T-helper 2 cell treated with Interferon-gamma antibody and Interleukin-4, amounts not matched to agents 5 μg/mL and 100 μg/mL, for 36 hours (primary cell): Measurements from ENCODE around the gene ZEB2.
A peak's percentile ranks its signal among the peaks of the same experiment; 100 is the strongest.

ENCODE experiments used
- DNase-seq: peaks from one replicate; pipeline ENCODE4 v3.0.0; 2021; ENCODE audit warnings: low spot score
- H3K27ac Mint-ChIP-seq: one replicate; pipeline ENCODE4 v1.8.0; 2021; ENCODE audit warnings: mild to moderate bottlenecking, mixed read lengths
- H3K27me3 Mint-ChIP-seq: one replicate; pipeline ENCODE4 v1.8.0; 2021; ENCODE audit warnings: low read depth, mixed read lengths
- H3K36me3 Mint-ChIP-seq: one replicate; pipeline ENCODE4 v1.8.0; 2021; ENCODE audit warnings: low read depth, mixed read lengths
- H3K4me1 Mint-ChIP-seq: one replicate; pipeline ENCODE4 v1.8.0; 2021; ENCODE audit warnings: low read depth, mixed read lengths
- H3K4me3 Mint-ChIP-seq: one replicate; pipeline ENCODE4 v1.8.0; 2022; ENCODE audit warnings: mild to moderate bottlenecking, moderate library complexity, mixed read lengths
- H3K9me3 Mint-ChIP-seq: one replicate; pipeline ENCODE4 v1.8.0; 2021; ENCODE audit warnings: mixed read lengths

ZEB2 gene

GRCh38 chr2:144519934-144520731 lies at the start of gene ZEB2:
Gene ZEB2 (minus strand): TSS chr2:144520119. CDS start chr2:144517350, 2,769 bp downstream.
- Mint-ChIP-seq H3K27ac (no peak within 1 kb of the TSS), H3K9me3 (no peaks in the 10 kb centered on the region), H3K27me3 (peaks cover 43% of the 10 kb centered on the region), H3K36me3 (peaks cover 2% of the 10 kb centered on the region), H3K4me3 (peak within 1 kb of the TSS; percentile 39), H3K4me1 (peaks cover 25% of the 10 kb centered on the region)
- peak; percentile 44 for DNase-seq

GRCh38 chr2:144567745-144568144 lies 47.8 kb upstream of the ZEB2 start:
- Mint-ChIP-seq H3K36me3 (no peaks in the 10 kb centered on the region), H3K4me1 (peaks cover 6% of the 10 kb centered on the region), H3K27ac (no peak overlapping the region), H3K4me3 (no peak overlapping the region), H3K9me3 (no peaks in the 10 kb centered on the region), H3K27me3 (peaks cover 24% of the 10 kb centered on the region)
- DNase-seq = no peak

- H3K9me3 Mint-ChIP-seq = no peaks in the 10 kb centered on the region
- no peak for DNase-seq
- no peak overlapping the region for H3K4me3 Mint-ChIP-seq
- H3K27me3 Mint-ChIP-seq = peaks cover 24% of the 10 kb centered on the region
- H3K36me3 Mint-ChIP-seq = no peaks in the 10 kb centered on the region
- no peak overlapping the region for H3K27ac Mint-ChIP-seq
- peaks cover 3% of the 10 kb centered on the region for H3K4me1 Mint-ChIP-seq
Observed at GRCh38 chr2:144566448-144566847, 46.5 kb upstream of the ZEB2 start.

GRCh38 chr2:144560251-144560650 lies 40.3 kb upstream of the ZEB2 start:
- no peaks in the 10 kb centered on the region for H3K36me3 Mint-ChIP-seq
- H3K27ac Mint-ChIP-seq = no peak overlapping the region
- H3K4me1 Mint-ChIP-seq = peaks cover 2% of the 10 kb centered on the region
- H3K27me3 Mint-ChIP-seq = peaks cover 25% of the 10 kb centered on the region
- no peak overlapping the region for H3K4me3 Mint-ChIP-seq
- no peak for DNase-seq
- no peaks in the 10 kb centered on the region for H3K9me3 Mint-ChIP-seq

- H3K4me3 Mint-ChIP-seq = no peak overlapping the region
Observed at GRCh38 chr2:144559681-144560080, 39.8 kb upstream of the ZEB2 start.

GRCh38 chr2:144559242-144559641 lies 39.3 kb upstream of the ZEB2 start:
- H3K27me3 Mint-ChIP-seq = peaks cover 24% of the 10 kb centered on the region
- no peak overlapping the region for H3K4me3 Mint-ChIP-seq
- H3K4me1 Mint-ChIP-seq = peaks cover 2% of the 10 kb centered on the region
- no peaks in the 10 kb centered on the region for H3K36me3 Mint-ChIP-seq
- DNase-seq = no peak
- H3K9me3 Mint-ChIP-seq = no peaks in the 10 kb centered on the region
- no peak overlapping the region for H3K27ac Mint-ChIP-seq

More at GRCh38 chr2:144559681-144560080, 39.8 kb upstream of the ZEB2 start:
- Mint-ChIP-seq H3K9me3 (no peaks in the 10 kb centered on the region), H3K27me3 (peaks cover 24% of the 10 kb centered on the region), H3K36me3 (no peaks in the 10 kb centered on the region), H3K27ac (no peak overlapping the region), H3K4me1 (peaks cover 2% of the 10 kb centered on the region)
- DNase-seq = no peak

- Mint-ChIP-seq H3K27me3 (peaks cover 12% of the 10 kb centered on the region), H3K4me3 (no peak overlapping the region), H3K4me1 (peaks cover 7% of the 10 kb centered on the region), H3K36me3 (no peaks in the 10 kb centered on the region), H3K27ac (no peak overlapping the region), H3K9me3 (no peaks in the 10 kb centered on the region)
- DNase-seq = no peak
Observed at GRCh38 chr2:144554492-144555210, 34.7 kb upstream of the ZEB2 start.

GRCh38 chr2:144553379-144553778 lies 33.5 kb upstream of the ZEB2 start:
- DNase-seq = no peak
- H3K4me1 Mint-ChIP-seq = peaks cover 11% of the 10 kb centered on the region
- no peaks in the 10 kb centered on the region for H3K36me3 Mint-ChIP-seq
- H3K27me3 Mint-ChIP-seq = peaks cover 6% of the 10 kb centered on the region
- H3K9me3 Mint-ChIP-seq = no peaks in the 10 kb centered on the region
- no peak overlapping the region for H3K4me3 Mint-ChIP-seq
- H3K27ac Mint-ChIP-seq = no peak overlapping the region

- Mint-ChIP-seq H3K27ac (no peak overlapping the region), H3K4me3 (no peak overlapping the region), H3K9me3 (no peaks in the 10 kb centered on the region), H3K36me3 (no peaks in the 10 kb centered on the region), H3K27me3 (peaks cover 6% of the 10 kb centered on the region), H3K4me1 (peaks cover 15% of the 10 kb centered on the region)
- DNase-seq = no peak
Observed at GRCh38 chr2:144552821-144553220, 32.9 kb upstream of the ZEB2 start.

GRCh38 chr2:144550911-144551310 lies 31.0 kb upstream of the ZEB2 start:
- Mint-ChIP-seq H3K27ac (no peak overlapping the region), H3K9me3 (no peaks in the 10 kb centered on the region), H3K36me3 (no peaks in the 10 kb centered on the region)

GRCh38 chr2:144550084-144550483 lies 30.2 kb upstream of the ZEB2 start:
- Mint-ChIP-seq H3K27ac (no peak overlapping the region), H3K27me3 (peaks cover 20% of the 10 kb centered on the region), H3K4me3 (no peak overlapping the region), H3K9me3 (no peaks in the 10 kb centered on the region), H3K36me3 (no peaks in the 10 kb centered on the region), H3K4me1 (peaks cover 15% of the 10 kb centered on the region)
- DNase-seq = no peak

More at GRCh38 chr2:144550911-144551310, 31.0 kb upstream of the ZEB2 start:
- H3K27me3 Mint-ChIP-seq = peaks cover 19% of the 10 kb centered on the region
- no peak for DNase-seq
- peaks cover 15% of the 10 kb centered on the region for H3K4me1 Mint-ChIP-seq
- H3K4me3 Mint-ChIP-seq = no peak overlapping the region

- Mint-ChIP-seq H3K9me3 (no peaks in the 10 kb centered on the region), H3K27ac (no peak overlapping the region), H3K4me3 (no peak overlapping the region), H3K4me1 (peaks cover 16% of the 10 kb centered on the region), H3K27me3 (peaks cover 22% of the 10 kb centered on the region), H3K36me3 (no peaks in the 10 kb centered on the region)
- DNase-seq = no peak
Observed at GRCh38 chr2:144548532-144549191, 28.7 kb upstream of the ZEB2 start.

- no peak overlapping the region for H3K27ac Mint-ChIP-seq
Observed at GRCh38 chr2:144548088-144548487, 28.2 kb upstream of the ZEB2 start.

GRCh38 chr2:144547494-144547893 lies 27.6 kb upstream of the ZEB2 start:
- DNase-seq = no peak
- no peaks in the 10 kb centered on the region for H3K36me3 Mint-ChIP-seq
- H3K27ac Mint-ChIP-seq = no peak overlapping the region
- H3K4me1 Mint-ChIP-seq = peaks cover 9% of the 10 kb centered on the region
- H3K4me3 Mint-ChIP-seq = no peak overlapping the region
- no peaks in the 10 kb centered on the region for H3K9me3 Mint-ChIP-seq
- H3K27me3 Mint-ChIP-seq = peaks cover 22% of the 10 kb centered on the region

More at GRCh38 chr2:144548088-144548487, 28.2 kb upstream of the ZEB2 start:
- no peaks in the 10 kb centered on the region for H3K36me3 Mint-ChIP-seq
- no peak overlapping the region for H3K4me3 Mint-ChIP-seq
- no peaks in the 10 kb centered on the region for H3K9me3 Mint-ChIP-seq
- DNase-seq = no peak
- peaks cover 20% of the 10 kb centered on the region for H3K27me3 Mint-ChIP-seq
- peaks cover 13% of the 10 kb centered on the region for H3K4me1 Mint-ChIP-seq
